K562 (cell line): ENCODE data around the gene DLGAP3. TPM values are rescaled to one million over a fixed set of nuclear protein-coding genes. Genes with fewer than 3 reads are reported as not detected.

ENCODE experiments used
- ATAC-seq: fragments of 200-7000 bp; cut with Tn5 transposase; 3 replicates; pipeline ENCODE4 v1.9.1; 2020; ENCODE audit warnings: moderate library complexity
- BruUV-seq: library from RNA; stranded (reverse); fragments of 400-500 nt; replicated peaks from 2 replicates; lab custom pipeline; 2021; lab: Mats Ljungman, UMichigan
- CTCF ChIA-PET: fragments of 300-600 bp; formaldehyde crosslinking; extraction: SDS; loops from one replicate; lab custom pipeline; 2021; ENCODE audit warnings: low intra/inter-chr PET ratio; lab: Yijun Ruan, JAX
- POLR2A ChIA-PET: fragments of 300-600, 350-650 bp; sonication (Branson Sonifier 250); formaldehyde crosslinking; extraction: SDS; loops from one replicate; lab custom pipeline; 2021; ENCODE audit warnings: antibody characterized with exemption, inconsistent platforms; lab: Yijun Ruan, JAX
- DNase-seq, 4 experiments: peaks; one replicate each; pipeline versions ENCODE4 v3.0.0 to v3.0.0-alpha.2; 2011 to 2018; ENCODE audit warnings: low spot score in 3 of 4, mixed read lengths in 3 of 4; ENCODE audit errors: extremely low read depth in 1 of 4
- FAIRE-seq: peaks from 2 replicates; lab custom pipeline; 2011; peaks lifted over from hg19 to GRCh38; lab: Jason Lieb, UNC
- H2AFZ ChIP-seq: 2 replicates; pipeline ENCODE4 v1.6.0; 2011; ENCODE audit warnings: low read depth, low read length, control low read depth, inconsistent platforms
- H3K27ac ChIP-seq: fragments of 200-600 bp; 3 replicates; pipeline ENCODE4 v1.8.0; 2011; ENCODE audit warnings: low read depth, mild to moderate bottlenecking, control low read depth, inconsistent platforms, low read length, moderate library complexity, mixed read lengths; ENCODE audit errors: extremely low read depth
- H3K27me3 ChIP-seq, 2 experiments: fragments of 300-600 bp in 1 of 2; 2 replicates in 1 of 2; 3 replicates in 1 of 2; pipeline versions ENCODE4 v1.6.0 to v1.8.0; 2011; ENCODE audit warnings: inconsistent platforms in 2 of 2, low read length in 2 of 2, mild to moderate bottlenecking in 1 of 2, mixed read lengths in 1 of 2, moderate library complexity in 1 of 2; ENCODE audit not compliant: control insufficient read depth in 2 of 2, insufficient read depth in 2 of 2
- H3K36me3 ChIP-seq: fragments of 300-600 bp; 3 replicates; pipeline ENCODE4 v1.8.0; 2011; ENCODE audit warnings: mild to moderate bottlenecking, low read length, inconsistent platforms; ENCODE audit not compliant: control insufficient read depth, insufficient read depth
- H3K4me1 ChIP-seq, 2 experiments: fragments of 200-600 bp in 1 of 2; replicated peaks in 1 of 2; 2 replicates in 1 of 2; 3 replicates in 1 of 2; pipeline versions ENCODE4 v1.5.1 to v1.8.0; 2011; ENCODE audit warnings: inconsistent platforms in 2 of 2, low read length in 2 of 2, mild to moderate bottlenecking in 1 of 2, mixed read lengths in 1 of 2, moderate library complexity in 1 of 2; ENCODE audit not compliant: control insufficient read depth in 2 of 2, insufficient read depth in 2 of 2
- H3K4me2 ChIP-seq: 2 replicates; pipeline ENCODE4 v1.6.1; 2011; ENCODE audit warnings: low read length, control low read depth, inconsistent platforms, mixed read lengths; ENCODE audit not compliant: insufficient read depth
- H3K4me3 ChIP-seq: fragments of 200-600 bp; sonication (generic), shearing (Covaris generic); 2 replicates; pipeline ENCODE4 v1.5.1; 2016; ENCODE audit warnings: control low read depth, inconsistent platforms
- H3K79me2 ChIP-seq: fragments of 200-600 bp; 3 replicates; pipeline ENCODE4 v1.8.0; 2011; ENCODE audit warnings: low read length, inconsistent platforms; ENCODE audit not compliant: control insufficient read depth, insufficient read depth
- H3K9ac ChIP-seq, 2 experiments: 2 replicates each; pipeline versions ENCODE4 v1.6.0 to v1.6.1; 2011; ENCODE audit warnings: low read depth in 2 of 2, low read length in 2 of 2, control low read depth in 1 of 2, inconsistent platforms in 1 of 2, mild to moderate bottlenecking in 1 of 2, mixed read lengths in 1 of 2; ENCODE audit not compliant: insufficient read depth in 1 of 2
- H3K9me1 ChIP-seq: one replicate; pipeline ENCODE4 v1.6.0; 2011; ENCODE audit warnings: inconsistent platforms, mild to moderate bottlenecking, low read length, moderate library complexity; ENCODE audit not compliant: control insufficient read depth, insufficient read depth
- H3K9me3 ChIP-seq: replicated peaks from 2 replicates; pipeline ENCODE4 v1.5.1; 2011; ENCODE audit warnings: low read depth, low read length, inconsistent platforms; ENCODE audit not compliant: control insufficient read depth, insufficient read depth
- H4K20me1 ChIP-seq: replicated peaks from 2 replicates; pipeline ENCODE4 v1.6.1; 2011; ENCODE audit warnings: low read length, inconsistent platforms, mixed read lengths; ENCODE audit not compliant: control insufficient read depth, insufficient read depth
- BCL6 ChIP-seq: fragments of 250-450 bp; sonication (Bioruptor Pico); IDR thresholded peaks from 2 replicates; pipeline ENCODE4 v1.4.0; 2020
- C11orf30 ChIP-seq: fragments of 450-650 bp; IDR thresholded peaks from 2 replicates; pipeline ENCODE4 v1.6.1; 2016; ENCODE audit warnings: low read depth, mild to moderate bottlenecking
- HNRNPUL1 ChIP-seq: fragments of 200-400 bp; formaldehyde crosslinking; IDR thresholded peaks from 2 replicates; pipeline ENCODE4 v1.6.1; 2017; ENCODE audit warnings: low read length
- KAT7 ChIP-seq: sonication (generic); formaldehyde crosslinking; IDR thresholded peaks from 2 replicates; pipeline ENCODE4 v1.8.0; 2022; ENCODE audit warnings: missing genetic modification reagents, mild to moderate bottlenecking, borderline replicate concordance
- MEIS2 ChIP-seq: fragments of 450-650 bp; IDR thresholded peaks from 2 replicates; pipeline ENCODE4 v1.6.1; 2014; ENCODE audit warnings: mild to moderate bottlenecking; ENCODE audit not compliant: partially characterized antibody
- RBM14 ChIP-seq: fragments of 200-400 bp; formaldehyde crosslinking; IDR thresholded peaks from 2 replicates; pipeline ENCODE4 v1.6.1; 2018; ENCODE audit warnings: low read depth, mild to moderate bottlenecking, low read length, moderate library complexity, borderline replicate concordance; ENCODE audit not compliant: insufficient read depth
- RBM34 ChIP-seq: fragments of 200-400 bp; formaldehyde crosslinking; IDR thresholded peaks from 2 replicates; pipeline ENCODE4 v1.6.1; 2018; ENCODE audit warnings: low read length, borderline replicate concordance; ENCODE audit not compliant: insufficient read depth
- SMARCB1 ChIP-seq: IDR thresholded peaks from 2 replicates; pipeline ENCODE4 v1.6.1; 2011; ENCODE audit warnings: improper control_type of control experiment, low read depth; ENCODE audit not compliant: insufficient read length
- STAG1 ChIP-seq: sonication (generic); formaldehyde crosslinking; IDR thresholded peaks from 2 replicates; pipeline ENCODE4 v1.5.0; 2020; ENCODE audit warnings: missing genetic modification reagents, borderline replicate concordance
- ZFP1 ChIP-seq: fragments of 450-650 bp; formaldehyde crosslinking; IDR thresholded peaks from 2 replicates; pipeline ENCODE4 v1.4.0; 2020; ENCODE audit warnings: mild to moderate bottlenecking, mixed read lengths
- WGBS: fragments of 100-300 bp; shearing (Covaris generic); methylation state at CpG from one replicate; pipeline ENCODE4 v1.1.6; 2016; ENCODE audit warnings: low coverage, mixed read lengths; ENCODE audit not compliant: insufficient coverage; ENCODE audit errors: missing lambda C conversion rate; 5-methylcytosine and 5-hydroxymethylcytosine counted together
- in situ Hi-C: fragments of 300-500 bp; cut with MboI; formaldehyde crosslinking; loops from 4 replicates; pipeline ENCODE4 v1.15.0; 2018; ENCODE audit warnings: inconsistent platforms, mixed read lengths
- intact Hi-C: fragments of 100-400 bp; cut with micrococcal nuclease; formaldehyde crosslinking; loops from 2 replicates; pipeline ENCODE4 v1.14.2; 2022
- polyA plus RNA-seq, 8 experiments: library from polyadenylated mRNA; depleted of rRNA in 4 of 8; stranded (reverse) in 5 of 8; unstranded in 3 of 8; fragments of >200 nt; fragmentation: Nextera tagmentation in 2 of 8; fragmentation: Illumina TruSeq in 1 of 8; extraction: Ambion mirVana in 2 of 8; extraction: Trizol in 1 of 8; gene quantifications; 2 replicates each; pipeline versions ENCODE4 v1.2.1 to v1.2.3, GENCODE V29; 2011 to 2014; ENCODE audit warnings: inconsistent platforms in 1 of 8, missing spikeins in 1 of 8
- total RNA-seq, 7 experiments: library from RNA; depleted of rRNA in 6 of 7; stranded (reverse); fragments of >200 nt in 6 of 7; fragmentation: Illumina TruSeq in 2 of 7; extraction: Trizol in 2 of 7; gene quantifications; 2 replicates each; pipeline versions ENCODE4 v1.2.1 to v1.2.3, GENCODE V29; 2011 to 2021; ENCODE audit warnings: low replicate concordance in 1 of 7
- TF ChIP-seq, protein P1 (sequence below): sonication (generic); formaldehyde crosslinking; IDR thresholded peaks from 2 replicates; pipeline ENCODE4 v1.8.0; 2022; ENCODE audit warnings: missing genetic modification reagents, mild to moderate bottlenecking, borderline replicate concordance
- TF ChIP-seq, protein P2 (sequence below): fragments of 250-450 bp; sonication (Bioruptor Pico); IDR thresholded peaks from 2 replicates; pipeline ENCODE4 v1.4.0; 2020
- TF ChIP-seq, protein P3 (sequence below): sonication (generic); IDR thresholded peaks from 2 replicates; pipeline ENCODE4 v1.6.1; 2016

The DLGAP3 gene
- total and polyA plus RNA-seq, 9 of the 15 experiments (the other 6 are each of a cell fraction or from before 2014, with no cell fraction given) = 0.01 to 0.16 (median 0.07) TPM; not detected in 6

DNA sequence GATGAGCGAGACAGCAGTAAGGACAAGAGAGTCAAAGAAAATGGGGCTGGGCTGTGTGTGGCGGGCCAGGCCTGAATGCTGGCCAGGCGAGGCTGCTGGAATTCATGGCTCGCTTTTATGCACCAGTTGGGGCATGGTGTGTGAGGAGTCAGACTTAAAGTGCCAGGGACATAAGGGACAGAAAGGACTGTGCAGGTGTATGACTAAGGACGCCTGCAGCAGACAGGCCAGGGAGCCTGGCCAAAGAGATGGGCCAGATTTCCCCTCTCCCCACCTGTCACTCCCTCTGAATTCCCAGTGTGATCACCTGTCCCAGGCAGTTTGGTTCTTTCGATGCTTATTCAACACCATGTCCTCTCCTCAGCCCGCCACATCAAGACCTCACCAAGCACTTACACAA is 53.0 kb downstream of the DLGAP3 start:
- H4K20me1 ChIP-seq = no peaks in the 10 kb centered on the region
- POLR2A ChIA-PET = no interaction called here

More for the DNA sequence above, 53.0 kb downstream of the DLGAP3 start:
- BruUV-seq = no TSS peak
- H3K9me3 ChIP-seq = no peaks in the 10 kb centered on the region
- no peaks in the 10 kb centered on the region for H3K36me3 ChIP-seq
- H3K79me2 ChIP-seq = no peaks in the 10 kb centered on the region
- peaks cover 57 to 60% of the 10 kb centered on the region in 2 experiments for H3K27me3 ChIP-seq
- H3K9ac ChIP-seq = no peak overlapping the region; a peak in 1 of 4 replicates
- DNase-seq (no peak), ATAC-seq (no peak), FAIRE-seq (no peak)
- H2AFZ ChIP-seq = no peak overlapping the region
- CTCF ChIA-PET = interaction anchor here (0.6 kb wide), 1 partner anchor 11 kb away, joined by 3 read pairs; no protein-coding TSS in a partner anchor
- H3K4me2 ChIP-seq = no peak overlapping the region
- no peaks in the 10 kb centered on the region for H3K4me1 ChIP-seq
- no peaks in the 10 kb centered on the region for H3K9me1 ChIP-seq
- intact Hi-C loops (no loop called here), in situ Hi-C loops (no loop called here)
- TF ChIP-seq RBM34 (no peak), HNRNPUL1 (no peak), STAG1 (CRISPR knock-in tag) (no peak), MEIS2 (no peak), C11orf30 (no peak), KAT7 (no peak), SMARCB1 (no peak), RBM14 (no peak), ZFP1 (CRISPR knock-in tag) (no peak), BCL6 (no peak)
- TF ChIP-seq, protein P1, sequence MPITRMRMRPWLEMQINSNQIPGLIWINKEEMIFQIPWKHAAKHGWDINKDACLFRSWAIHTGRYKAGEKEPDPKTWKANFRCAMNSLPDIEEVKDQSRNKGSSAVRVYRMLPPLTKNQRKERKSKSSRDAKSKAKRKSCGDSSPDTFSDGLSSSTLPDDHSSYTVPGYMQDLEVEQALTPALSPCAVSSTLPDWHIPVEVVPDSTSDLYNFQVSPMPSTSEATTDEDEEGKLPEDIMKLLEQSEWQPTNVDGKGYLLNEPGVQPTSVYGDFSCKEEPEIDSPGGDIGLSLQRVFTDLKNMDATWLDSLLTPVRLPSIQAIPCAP (CRISPR knock-in tag) = no peak
- TF ChIP-seq, protein P2, sequence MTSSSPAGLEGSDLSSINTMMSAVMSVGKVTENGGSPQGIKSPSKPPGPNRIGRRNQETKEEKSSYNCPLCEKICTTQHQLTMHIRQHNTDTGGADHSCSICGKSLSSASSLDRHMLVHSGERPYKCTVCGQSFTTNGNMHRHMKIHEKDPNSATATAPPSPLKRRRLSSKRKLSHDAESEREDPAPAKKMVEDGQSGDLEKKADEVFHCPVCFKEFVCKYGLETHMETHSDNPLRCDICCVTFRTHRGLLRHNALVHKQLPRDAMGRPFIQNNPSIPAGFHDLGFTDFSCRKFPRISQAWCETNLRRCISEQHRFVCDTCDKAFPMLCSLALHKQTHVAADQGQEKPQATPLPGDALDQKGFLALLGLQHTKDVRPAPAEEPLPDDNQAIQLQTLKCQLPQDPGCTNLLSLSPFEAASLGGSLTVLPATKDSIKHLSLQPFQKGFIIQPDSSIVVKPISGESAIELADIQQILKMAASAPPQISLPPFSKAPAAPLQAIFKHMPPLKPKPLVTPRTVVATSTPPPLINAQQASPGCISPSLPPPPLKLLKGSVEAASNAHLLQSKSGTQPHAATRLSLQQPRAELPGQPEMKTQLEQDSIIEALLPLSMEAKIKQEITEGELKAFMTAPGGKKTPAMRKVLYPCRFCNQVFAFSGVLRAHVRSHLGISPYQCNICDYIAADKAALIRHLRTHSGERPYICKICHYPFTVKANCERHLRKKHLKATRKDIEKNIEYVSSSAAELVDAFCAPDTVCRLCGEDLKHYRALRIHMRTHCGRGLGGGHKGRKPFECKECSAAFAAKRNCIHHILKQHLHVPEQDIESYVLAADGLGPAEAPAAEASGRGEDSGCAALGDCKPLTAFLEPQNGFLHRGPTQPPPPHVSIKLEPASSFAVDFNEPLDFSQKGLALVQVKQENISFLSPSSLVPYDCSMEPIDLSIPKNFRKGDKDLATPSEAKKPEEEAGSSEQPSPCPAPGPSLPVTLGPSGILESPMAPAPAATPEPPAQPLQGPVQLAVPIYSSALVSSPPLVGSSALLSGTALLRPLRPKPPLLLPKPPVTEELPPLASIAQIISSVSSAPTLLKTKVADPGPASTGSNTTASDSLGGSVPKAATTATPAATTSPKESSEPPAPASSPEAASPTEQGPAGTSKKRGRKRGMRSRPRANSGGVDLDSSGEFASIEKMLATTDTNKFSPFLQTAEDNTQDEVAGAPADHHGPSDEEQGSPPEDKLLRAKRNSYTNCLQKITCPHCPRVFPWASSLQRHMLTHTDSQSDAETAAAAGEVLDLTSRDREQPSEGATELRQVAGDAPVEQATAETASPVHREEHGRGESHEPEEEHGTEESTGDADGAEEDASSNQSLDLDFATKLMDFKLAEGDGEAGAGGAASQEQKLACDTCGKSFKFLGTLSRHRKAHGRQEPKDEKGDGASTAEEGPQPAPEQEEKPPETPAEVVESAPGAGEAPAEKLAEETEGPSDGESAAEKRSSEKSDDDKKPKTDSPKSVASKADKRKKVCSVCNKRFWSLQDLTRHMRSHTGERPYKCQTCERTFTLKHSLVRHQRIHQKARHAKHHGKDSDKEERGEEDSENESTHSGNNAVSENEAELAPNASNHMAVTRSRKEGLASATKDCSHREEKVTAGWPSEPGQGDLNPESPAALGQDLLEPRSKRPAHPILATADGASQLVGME = no peak
- TF ChIP-seq, protein P3, sequence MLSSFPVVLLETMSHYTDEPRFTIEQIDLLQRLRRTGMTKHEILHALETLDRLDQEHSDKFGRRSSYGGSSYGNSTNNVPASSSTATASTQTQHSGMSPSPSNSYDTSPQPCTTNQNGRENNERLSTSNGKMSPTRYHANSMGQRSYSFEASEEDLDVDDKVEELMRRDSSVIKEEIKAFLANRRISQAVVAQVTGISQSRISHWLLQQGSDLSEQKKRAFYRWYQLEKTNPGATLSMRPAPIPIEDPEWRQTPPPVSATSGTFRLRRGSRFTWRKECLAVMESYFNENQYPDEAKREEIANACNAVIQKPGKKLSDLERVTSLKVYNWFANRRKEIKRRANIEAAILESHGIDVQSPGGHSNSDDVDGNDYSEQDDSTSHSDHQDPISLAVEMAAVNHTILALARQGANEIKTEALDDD = no peak
- no peak overlapping the region for H3K4me3 ChIP-seq
- no peak overlapping the region for H3K27ac ChIP-seq
- 0% methylated on average over 7 of the region's 7 CpGs for WGBS
